ENCODE results near the gene ERLIN1.
A peak's percentile ranks its signal among the peaks of the same experiment; 100 is the strongest.

Gene ERLIN1

DNA sequence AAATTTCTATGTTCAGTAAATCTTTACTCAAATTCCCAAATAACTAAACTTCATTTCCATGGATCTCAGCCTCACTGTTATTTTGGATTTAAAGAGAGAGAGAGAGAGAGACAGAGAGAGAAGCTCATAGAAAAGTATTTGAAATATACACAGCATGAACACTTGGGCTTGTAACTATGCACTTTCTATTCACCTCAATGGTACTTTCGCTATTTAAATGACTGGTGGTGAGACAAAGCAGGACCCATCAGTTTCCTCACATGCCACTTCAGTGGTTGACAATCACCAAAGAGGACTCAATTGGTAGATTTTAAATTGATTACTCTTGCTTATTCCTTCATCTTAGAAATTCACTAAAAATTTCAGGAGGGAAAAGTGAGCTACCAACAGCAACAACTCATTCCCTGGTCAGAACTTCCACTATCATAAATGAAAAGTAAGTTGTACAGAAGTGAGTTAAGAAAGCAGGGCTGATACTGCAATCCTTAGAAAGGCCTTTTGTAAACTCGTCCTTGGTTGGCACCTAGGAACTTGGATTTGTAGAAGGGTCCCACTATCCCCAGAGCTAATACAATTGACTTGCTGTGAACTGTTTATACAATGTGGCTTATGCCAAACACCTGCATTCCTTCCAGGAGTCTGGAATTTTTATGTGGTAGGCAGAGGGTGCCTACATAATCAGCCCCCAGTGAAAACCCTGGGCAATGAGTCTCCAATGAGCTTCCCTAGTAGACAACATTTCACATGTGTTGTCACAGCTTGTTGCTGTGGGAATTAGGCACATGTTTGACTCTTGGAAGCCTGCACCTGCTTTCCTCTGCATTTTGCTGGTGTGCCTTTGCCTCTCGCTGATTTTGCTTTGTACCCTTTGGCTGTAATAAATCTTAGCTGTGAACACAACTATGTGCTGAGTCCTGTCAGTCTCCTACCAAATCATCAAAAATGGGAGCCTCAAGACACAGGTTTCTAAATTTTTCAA, 10.8 kb downstream of the ERLIN1 start:
- no peak for DNase-seq
- no peaks in the 10 kb centered on the region for H3K27me3 ChIP-seq (replicated peaks; ENCODE audit: control insufficient read depth, insufficient read depth, low read length, poor library complexity, severe bottlenecking)
- no peak overlapping the region for H3K27ac ChIP-seq (ENCODE audit: insufficient read depth, low read length, poor library complexity, severe bottlenecking)
- H3K4me3 ChIP-seq (ENCODE audit: insufficient read depth, low read depth, low read length, poor library complexity, severe bottlenecking): no peak overlapping the region
- no peaks in the 10 kb centered on the region for H3K4me1 ChIP-seq (ENCODE audit: control insufficient read depth, insufficient read depth, low read length, poor library complexity, severe bottlenecking)
- no peaks in the 10 kb centered on the region for H3K9me3 ChIP-seq (ENCODE audit: control insufficient read depth, low read length)
- peaks cover 45% of the 10 kb centered on the region for H3K36me3 ChIP-seq (ENCODE audit: control insufficient read depth, insufficient read depth, low read length)

DNA sequence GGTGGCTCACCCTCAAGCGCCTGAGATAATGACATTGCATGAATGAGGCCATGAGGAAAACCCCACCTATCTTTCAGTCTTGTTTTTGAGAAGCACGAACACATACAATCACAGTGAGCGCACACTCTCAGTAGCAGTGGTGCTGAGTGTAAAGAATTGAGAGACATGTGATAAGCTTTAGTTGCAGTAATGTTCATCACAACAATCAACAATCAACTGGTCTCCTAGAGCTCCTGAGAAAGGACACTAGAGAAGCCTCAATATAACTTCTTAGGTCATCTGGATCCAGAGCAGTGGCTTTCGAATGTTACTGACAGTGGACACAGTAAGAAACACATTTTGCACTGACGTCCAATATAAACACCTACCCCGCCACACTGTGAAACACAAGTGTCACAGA, 12.8 kb downstream of the ERLIN1 start:
- Histone ChIP-seq H3K27me3 (replicated peaks; ENCODE audit: control insufficient read depth, insufficient read depth, low read length, poor library complexity, severe bottlenecking) (no peaks in the 10 kb centered on the region), H3K36me3 (ENCODE audit: control insufficient read depth, insufficient read depth, low read length) (peaks cover 31% of the 10 kb centered on the region), H3K27ac (ENCODE audit: insufficient read depth, low read length, poor library complexity, severe bottlenecking) (no peak overlapping the region), H3K9me3 (ENCODE audit: control insufficient read depth, low read length) (no peaks in the 10 kb centered on the region), H3K4me3 (ENCODE audit: insufficient read depth, low read depth, low read length, poor library complexity, severe bottlenecking) (no peak overlapping the region), H3K4me1 (ENCODE audit: control insufficient read depth, insufficient read depth, low read length, poor library complexity, severe bottlenecking) (peaks cover 3% of the 10 kb centered on the region)
- DNase-seq: no peak

DNA sequence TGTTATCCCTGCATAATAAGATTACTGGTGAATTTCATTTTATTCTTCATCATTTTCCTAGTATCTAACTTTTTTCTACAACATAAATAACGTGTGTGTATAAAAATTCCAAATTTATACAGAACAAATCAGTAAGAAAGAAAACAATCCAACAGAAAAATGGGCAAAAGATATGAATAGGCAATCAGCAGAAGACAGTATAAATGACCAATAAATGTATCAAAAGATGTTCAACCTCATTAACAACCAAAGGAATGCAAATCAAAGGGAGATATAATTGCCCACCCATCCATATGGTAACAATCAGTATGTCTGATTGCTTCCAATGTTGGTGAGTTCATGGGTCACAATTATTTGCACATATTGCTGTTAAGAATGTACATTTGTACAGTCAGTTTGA, 13.5 kb downstream of the ERLIN1 start:
- H3K4me1 ChIP-seq (ENCODE audit: control insufficient read depth, insufficient read depth, low read length, poor library complexity, severe bottlenecking): peaks cover 4% of the 10 kb centered on the region
- DNase-seq: no peak
- no peaks in the 10 kb centered on the region for H3K27me3 ChIP-seq (replicated peaks; ENCODE audit: control insufficient read depth, insufficient read depth, low read length, poor library complexity, severe bottlenecking)
- H3K4me3 ChIP-seq (ENCODE audit: insufficient read depth, low read depth, low read length, poor library complexity, severe bottlenecking): no peak overlapping the region
- no peaks in the 10 kb centered on the region for H3K9me3 ChIP-seq (ENCODE audit: control insufficient read depth, low read length)
- H3K27ac ChIP-seq (ENCODE audit: insufficient read depth, low read length, poor library complexity, severe bottlenecking): no peak overlapping the region
- peaks cover 24% of the 10 kb centered on the region for H3K36me3 ChIP-seq (ENCODE audit: control insufficient read depth, insufficient read depth, low read length)

DNA sequence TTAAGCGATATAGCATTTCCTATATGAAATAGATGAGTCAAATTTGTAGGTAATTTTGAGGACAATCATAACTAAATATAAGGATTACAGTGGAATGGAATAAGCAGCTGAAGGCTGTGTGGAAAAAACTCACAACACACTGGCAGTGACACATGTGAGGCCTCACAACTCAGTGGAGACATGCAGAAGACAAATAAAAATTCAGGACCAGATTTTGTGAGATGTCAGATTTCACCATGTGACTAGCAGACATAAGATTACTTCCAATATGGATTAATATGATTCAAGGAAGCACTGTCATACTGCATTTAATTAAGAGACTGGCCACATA, 17.6 kb downstream of the ERLIN1 start:
- no peaks in the 10 kb centered on the region for H3K9me3 ChIP-seq (ENCODE audit: control insufficient read depth, low read length)
- H3K27ac ChIP-seq (ENCODE audit: insufficient read depth, low read length, poor library complexity, severe bottlenecking): no peak overlapping the region
- H3K27me3 ChIP-seq (replicated peaks; ENCODE audit: control insufficient read depth, insufficient read depth, low read length, poor library complexity, severe bottlenecking): no peaks in the 10 kb centered on the region
- peak overlapping the region; percentile 18 for H3K4me3 ChIP-seq (ENCODE audit: insufficient read depth, low read depth, low read length, poor library complexity, severe bottlenecking)
- peaks cover 14% of the 10 kb centered on the region for H3K36me3 ChIP-seq (ENCODE audit: control insufficient read depth, insufficient read depth, low read length)
- DNase-seq: no peak
- H3K4me1 ChIP-seq (ENCODE audit: control insufficient read depth, insufficient read depth, low read length, poor library complexity, severe bottlenecking): peaks cover 4% of the 10 kb centered on the region

DNA sequence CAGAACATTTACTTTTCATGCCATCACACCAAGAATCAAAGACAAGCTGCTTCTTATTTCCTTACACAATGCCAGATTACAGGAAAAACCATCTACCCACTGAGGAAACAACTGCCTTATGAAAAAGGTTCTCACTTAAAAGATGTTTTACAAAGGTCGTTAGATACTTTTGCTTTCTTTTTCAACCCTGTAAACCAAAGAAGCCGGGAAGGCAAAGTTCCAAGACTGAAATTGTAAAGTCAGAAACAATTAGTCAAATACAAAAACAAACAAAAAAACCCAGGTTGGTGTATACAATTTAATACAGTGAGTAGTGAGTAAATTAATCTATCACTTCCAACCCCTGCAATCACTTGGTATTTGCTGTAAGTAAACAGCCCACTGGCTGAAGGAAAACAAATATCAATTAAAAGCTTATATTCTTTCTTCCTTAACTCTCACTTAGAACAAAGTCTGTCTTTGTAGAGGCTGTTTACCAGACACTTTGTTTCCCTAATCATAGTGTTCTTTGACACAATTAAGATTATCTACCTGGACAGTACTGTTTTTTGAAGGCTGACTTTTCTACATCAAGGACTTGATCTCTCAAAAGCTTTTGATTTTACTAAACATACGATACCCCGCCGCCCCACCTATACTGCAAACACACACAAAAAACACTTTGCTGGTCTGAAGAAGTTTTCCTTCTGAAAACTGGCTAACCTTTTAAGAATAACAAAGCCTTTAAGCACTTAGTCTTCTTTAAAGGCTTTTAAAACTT, 18.1 kb downstream of the ERLIN1 start:
- Histone ChIP-seq H3K4me1 (ENCODE audit: control insufficient read depth, insufficient read depth, low read length, poor library complexity, severe bottlenecking) (peaks cover 4% of the 10 kb centered on the region), H3K27ac (ENCODE audit: insufficient read depth, low read length, poor library complexity, severe bottlenecking) (no peak overlapping the region), H3K4me3 (ENCODE audit: insufficient read depth, low read depth, low read length, poor library complexity, severe bottlenecking) (peak overlapping the region; percentile 18), H3K36me3 (ENCODE audit: control insufficient read depth, insufficient read depth, low read length) (peaks cover 11% of the 10 kb centered on the region), H3K27me3 (replicated peaks; ENCODE audit: control insufficient read depth, insufficient read depth, low read length, poor library complexity, severe bottlenecking) (no peaks in the 10 kb centered on the region), H3K9me3 (ENCODE audit: control insufficient read depth, low read length) (no peaks in the 10 kb centered on the region)
- DNase-seq: no peak

DNA sequence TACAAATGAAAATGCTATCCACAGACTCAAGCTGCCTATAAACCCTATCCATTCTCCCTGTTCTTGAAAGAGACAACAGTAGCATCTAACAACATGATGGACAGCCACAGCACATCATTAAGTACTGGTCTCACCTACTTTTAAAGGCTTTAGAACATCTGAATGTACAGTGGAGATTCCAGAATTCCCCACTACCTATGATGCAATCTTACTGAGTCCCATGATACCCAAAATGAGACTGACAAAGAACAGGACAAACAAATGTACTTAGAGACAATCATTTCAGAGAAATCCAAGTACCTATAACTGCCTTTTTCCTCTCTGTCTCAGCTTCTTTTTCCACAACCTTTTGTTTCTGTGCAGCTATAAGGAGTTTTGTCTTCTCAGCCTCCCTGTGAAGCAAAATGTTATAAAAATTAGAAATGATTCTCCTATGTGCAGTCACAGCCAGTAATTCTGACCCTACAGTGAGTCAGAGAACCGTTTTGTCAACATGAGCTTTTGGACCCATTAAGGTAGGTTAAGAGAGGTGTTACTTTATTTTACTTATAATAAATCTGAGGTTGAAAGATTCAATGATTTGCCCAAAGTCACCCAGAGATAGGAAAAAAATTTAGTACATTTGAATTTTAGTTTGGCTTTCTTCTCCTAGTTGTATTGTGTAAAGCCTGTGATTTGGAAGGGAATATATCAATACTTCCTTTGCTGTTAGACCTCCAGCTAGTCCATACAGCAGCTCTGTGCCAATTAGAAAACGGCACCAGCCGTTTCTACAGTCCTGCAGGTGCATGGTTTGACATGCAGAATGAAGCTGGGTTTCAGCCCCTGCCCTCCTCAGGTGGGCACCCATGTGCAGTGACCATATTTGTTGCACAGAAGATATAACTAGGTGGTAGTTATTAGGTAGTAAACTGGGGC, 21.9 kb downstream of the ERLIN1 start:
- Histone ChIP-seq H3K36me3 (ENCODE audit: control insufficient read depth, insufficient read depth, low read length) (peaks cover 10% of the 10 kb centered on the region), H3K4me3 (ENCODE audit: insufficient read depth, low read depth, low read length, poor library complexity, severe bottlenecking) (no peak overlapping the region), H3K27me3 (replicated peaks; ENCODE audit: control insufficient read depth, insufficient read depth, low read length, poor library complexity, severe bottlenecking) (no peaks in the 10 kb centered on the region), H3K9me3 (ENCODE audit: control insufficient read depth, low read length) (no peaks in the 10 kb centered on the region), H3K27ac (ENCODE audit: insufficient read depth, low read length, poor library complexity, severe bottlenecking) (no peak overlapping the region), H3K4me1 (ENCODE audit: control insufficient read depth, insufficient read depth, low read length, poor library complexity, severe bottlenecking) (peaks cover 4% of the 10 kb centered on the region)
- DNase-seq: no peak

DNA sequence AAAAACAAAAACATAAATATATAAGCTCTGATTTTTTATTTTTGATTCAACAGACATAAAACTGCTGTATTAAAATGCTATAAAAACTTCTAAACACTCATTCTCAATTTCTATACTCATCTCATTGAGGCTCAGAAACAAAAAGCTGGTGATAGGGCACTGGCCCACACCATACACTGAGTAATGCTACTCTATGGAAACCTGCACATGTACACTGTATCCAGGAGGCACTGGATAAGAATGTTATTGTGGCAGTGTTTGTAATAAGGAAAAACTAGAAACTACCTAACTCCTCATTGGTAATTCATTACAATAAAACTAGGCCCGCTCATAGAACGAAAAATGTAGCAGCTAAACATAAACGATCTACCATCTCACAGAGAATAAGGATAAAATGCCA, 23.1 kb downstream of the ERLIN1 start:
- Histone ChIP-seq H3K9me3 (ENCODE audit: control insufficient read depth, low read length) (no peaks in the 10 kb centered on the region), H3K27me3 (replicated peaks; ENCODE audit: control insufficient read depth, insufficient read depth, low read length, poor library complexity, severe bottlenecking) (no peaks in the 10 kb centered on the region)

DNA sequence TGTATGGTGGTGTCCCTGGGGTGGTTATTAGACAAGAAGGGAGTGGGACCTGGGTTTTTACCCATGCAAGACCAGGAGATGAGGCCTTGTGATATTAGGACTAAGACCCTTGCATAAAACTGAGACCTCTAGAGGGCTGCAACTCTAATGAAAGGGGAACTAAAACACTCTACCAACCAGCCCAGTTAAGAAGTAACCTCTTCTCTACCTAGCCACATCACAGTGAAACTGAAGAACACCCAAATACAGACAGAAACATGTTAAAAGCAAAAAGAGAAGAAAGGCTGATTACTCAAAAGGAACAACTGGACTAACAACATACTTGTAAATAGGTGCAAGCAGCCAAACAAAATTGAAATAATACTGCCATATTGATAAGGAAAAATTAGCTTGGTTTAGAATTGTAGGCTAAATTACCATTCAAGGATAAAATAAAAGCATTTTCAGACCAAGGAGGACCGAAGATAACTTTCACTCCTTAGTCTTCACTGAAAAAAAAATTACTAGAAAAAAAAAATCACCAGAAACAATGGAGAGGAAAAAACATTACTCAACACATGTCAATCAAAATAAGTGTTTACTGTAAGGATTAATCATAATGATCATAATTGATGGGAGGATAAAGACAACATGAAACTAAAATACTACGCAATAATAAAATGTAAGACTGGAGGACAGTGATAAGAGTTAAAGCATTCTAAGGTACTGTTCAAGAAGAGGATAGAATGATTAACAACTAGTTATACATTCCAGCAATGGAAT, 27.6 kb downstream of the ERLIN1 start:
- H3K27ac ChIP-seq (ENCODE audit: insufficient read depth, low read length, poor library complexity, severe bottlenecking): no peak overlapping the region

More for the DNA sequence above, 23.1 kb downstream of the ERLIN1 start:
- Histone ChIP-seq H3K4me3 (ENCODE audit: insufficient read depth, low read depth, low read length, poor library complexity, severe bottlenecking) (no peak overlapping the region), H3K36me3 (ENCODE audit: control insufficient read depth, insufficient read depth, low read length) (peaks cover 10% of the 10 kb centered on the region), H3K4me1 (ENCODE audit: control insufficient read depth, insufficient read depth, low read length, poor library complexity, severe bottlenecking) (no peaks in the 10 kb centered on the region), H3K27ac (ENCODE audit: insufficient read depth, low read length, poor library complexity, severe bottlenecking) (no peak overlapping the region)
- no peak for DNase-seq

DNA sequence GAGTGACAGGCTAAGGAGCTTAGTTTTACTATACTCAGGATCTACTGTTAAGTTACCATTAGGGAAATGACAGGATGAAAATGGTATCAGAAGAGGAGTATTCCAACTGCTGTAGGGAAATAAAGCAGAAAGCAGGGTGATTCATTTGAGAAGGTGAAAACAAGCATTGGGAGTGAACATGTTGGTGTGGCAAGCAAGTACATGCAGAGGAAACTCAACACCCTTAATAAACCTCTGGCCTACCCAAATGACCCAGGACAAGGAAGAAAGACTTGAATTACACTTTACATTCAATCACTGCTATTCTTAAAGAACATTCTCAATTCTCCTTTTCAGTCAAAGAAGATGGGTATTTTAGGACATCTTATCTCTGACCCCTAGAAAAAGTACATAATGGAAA, 28.7 kb downstream of the ERLIN1 start:
- H3K4me1 ChIP-seq (ENCODE audit: control insufficient read depth, insufficient read depth, low read length, poor library complexity, severe bottlenecking): no peaks in the 10 kb centered on the region
- DNase-seq: no peak
- no peak overlapping the region for H3K27ac ChIP-seq (ENCODE audit: insufficient read depth, low read length, poor library complexity, severe bottlenecking)
- no peaks in the 10 kb centered on the region for H3K27me3 ChIP-seq (replicated peaks; ENCODE audit: control insufficient read depth, insufficient read depth, low read length, poor library complexity, severe bottlenecking)
- no peaks in the 10 kb centered on the region for H3K9me3 ChIP-seq (ENCODE audit: control insufficient read depth, low read length)
- peaks cover 37% of the 10 kb centered on the region for H3K36me3 ChIP-seq (ENCODE audit: control insufficient read depth, insufficient read depth, low read length)
- no peak overlapping the region for H3K4me3 ChIP-seq (ENCODE audit: insufficient read depth, low read depth, low read length, poor library complexity, severe bottlenecking)

More for the DNA sequence above, 27.6 kb downstream of the ERLIN1 start:
- Histone ChIP-seq H3K9me3 (ENCODE audit: control insufficient read depth, low read length) (no peaks in the 10 kb centered on the region), H3K36me3 (ENCODE audit: control insufficient read depth, insufficient read depth, low read length) (peaks cover 27% of the 10 kb centered on the region), H3K4me3 (ENCODE audit: insufficient read depth, low read depth, low read length, poor library complexity, severe bottlenecking) (no peak overlapping the region), H3K4me1 (ENCODE audit: control insufficient read depth, insufficient read depth, low read length, poor library complexity, severe bottlenecking) (no peaks in the 10 kb centered on the region), H3K27me3 (replicated peaks; ENCODE audit: control insufficient read depth, insufficient read depth, low read length, poor library complexity, severe bottlenecking) (no peaks in the 10 kb centered on the region)
- no peak for DNase-seq

Data from effector memory CD4-positive, alpha-beta T cell (primary cell).